CD4-positive, alpha-beta T cell (primary cell): ENCODE measurements around the gene VASP. TPM values are rescaled to one million over a fixed set of nuclear protein-coding genes. Genes with fewer than 3 reads are reported as not detected.
A peak's percentile ranks its signal among the peaks of the same experiment; 100 is the strongest.

Experiments
- ATAC-seq: fragments of 200-7000 bp; cut with Tn5 transposase; one replicate; pipeline ENCODE4 v1.10.0; 2022; ENCODE audit warnings: mild to moderate bottlenecking; ENCODE audit not compliant: poor library complexity
- CTCF ChIA-PET: fragments of 350-600 bp; sonication (Branson Sonifier 250); formaldehyde crosslinking; loops from one replicate; lab custom pipeline; 2021; ENCODE audit warnings: antibody characterized with exemption, inconsistent platforms; lab: Charles Lee
- POLR2A ChIA-PET: fragments of 350-600 bp; sonication (Branson Sonifier 250); formaldehyde crosslinking; loops from one replicate; lab custom pipeline; 2021; ENCODE audit warnings: antibody characterized with exemption, inconsistent platforms; lab: Charles Lee
- DNase-seq, 14 experiments: peaks; one replicate each; pipeline ENCODE4 v3.0.0-alpha.2; 2013 to 2020; ENCODE audit warnings: mixed read lengths in 2 of 14
- H3K27ac ChIP-seq, 2 donors: one replicate each; pipeline versions ENCODE4 v1.5.1 to v1.7.0; 2013; ENCODE audit warnings: low read length in 2 of 2, low read depth in 1 of 2, mild to moderate bottlenecking in 1 of 2
- H3K27me3 ChIP-seq, 2 experiments: 1 replicate in 1 of 2; 2 replicates in 1 of 2; pipeline versions ENCODE4 v1.6.1 to v1.7.0; 2013; ENCODE audit warnings: low read length in 2 of 2, control low read depth in 1 of 2, mild to moderate bottlenecking in 1 of 2, moderate library complexity in 1 of 2; ENCODE audit not compliant: insufficient read depth in 2 of 2, control insufficient read depth in 1 of 2
- H3K36me3 ChIP-seq: one replicate; pipeline ENCODE4 v1.6.1; 2013; ENCODE audit warnings: low read length, control low read depth; ENCODE audit not compliant: insufficient read depth
- H3K4me1 ChIP-seq: one replicate; pipeline ENCODE4 v1.6.1; 2013; ENCODE audit warnings: low read length, control low read depth; ENCODE audit not compliant: insufficient read depth
- H3K4me3 ChIP-seq: one replicate; pipeline ENCODE4 v1.5.1; 2013; ENCODE audit warnings: mild to moderate bottlenecking, low read length, moderate library complexity
- H3K9me3 ChIP-seq, 2 experiments: 1 replicate in 1 of 2; 2 replicates in 1 of 2; pipeline versions ENCODE4 v1.6.1 to v1.7.0; 2013; ENCODE audit warnings: low read length in 2 of 2, mild to moderate bottlenecking in 2 of 2, control low read depth in 1 of 2, moderate library complexity in 1 of 2; ENCODE audit not compliant: control insufficient read depth in 1 of 2, insufficient read depth in 1 of 2
- H3K27ac Mint-ChIP-seq: one replicate; pipeline ENCODE4 v1.8.0; 2020; ENCODE audit warnings: mixed read lengths
- H3K27me3 Mint-ChIP-seq: one replicate; pipeline ENCODE4 v1.8.0; 2021; ENCODE audit warnings: mixed read lengths
- H3K36me3 Mint-ChIP-seq: one replicate; pipeline ENCODE4 v1.8.0; 2021; ENCODE audit warnings: low read depth, mixed read lengths
- H3K4me1 Mint-ChIP-seq: one replicate; pipeline ENCODE4 v1.8.0; 2021; ENCODE audit warnings: low read depth, mixed read lengths
- H3K4me3 Mint-ChIP-seq: one replicate; pipeline ENCODE4 v1.8.0; 2020; ENCODE audit warnings: mild to moderate bottlenecking, mixed read lengths
- H3K9me3 Mint-ChIP-seq: one replicate; pipeline ENCODE4 v1.8.0; 2020; ENCODE audit warnings: mixed read lengths
- CTCF ChIP-seq: fragments of 200-600 bp; IDR thresholded peaks from one replicate; pipeline ENCODE4 v1.8.0; 2022; ENCODE audit warnings: antibody characterized with exemption, mild to moderate bottlenecking
- intact Hi-C, 2 experiments: fragments of 100-400 bp; cut with DNase I in 1 of 2; cut with micrococcal nuclease in 1 of 2; formaldehyde crosslinking; loops; one replicate each; pipeline versions ENCODE4 v1.15.1 to v1.9.0; 2023 to 2025; cut with DNase I, micrococcal nuclease
- total RNA-seq, 174 experiments: library from RNA in 2 of 174; stranded (reverse) in 2 of 174; gene quantifications; one replicate each; pipeline ENCODE4 v1.2.3 and lab custom pipeline; 2021 to 2026

VASP gene
- total RNA-seq, 2 experiments from 2014 or later: 49.9 to 55.5 TPM

- Mint-ChIP-seq H3K36me3 (peaks cover 15% of the 10 kb centered on the region), H3K27ac (peak overlapping the region; percentile 85), H3K9me3 (no peaks in the 10 kb centered on the region), H3K27me3 (peaks cover 41% of the 10 kb centered on the region), H3K4me1 (peaks cover 39% of the 10 kb centered on the region), H3K4me3 (no peak overlapping the region)
- ChIA-PET POLR2A (interaction anchor here (1.3 to 5.3 kb wide), 2 partner anchors 8 to 36 kb away, joined by 5 to 119 read pairs; partner anchors contain the start of gene FOSB), CTCF (interaction anchor here (9.5 kb wide), 1 partner anchor 37 kb away, joined by 365 read pairs; no protein-coding TSS in a partner anchor)
- ATAC-seq: no peak
- H3K27me3 ChIP-seq: peaks cover 4 to 6% of the 10 kb centered on the region in 2 experiments
- peaks cover 48% of the 10 kb centered on the region for H3K4me1 ChIP-seq
- no peak overlapping the region for H3K27ac ChIP-seq
- no peak for TF ChIP-seq CTCF
- intact Hi-C loops: no loop called here
- H3K9me3 ChIP-seq: no peaks in the 10 kb centered on the region
- H3K36me3 ChIP-seq: peaks cover 22% of the 10 kb centered on the region
- DNase-seq: peak in 3 of 14 experiments; percentile 49 to 84 (median 54)
- H3K4me3 ChIP-seq: no peak overlapping the region
Observed at GRCh38 chr19:45475537-45476291, 31.6 kb upstream of the VASP start.

- no peak overlapping the region for H3K27ac ChIP-seq
- Mint-ChIP-seq H3K4me3 (peak overlapping the region; percentile 2), H3K9me3 (no peaks in the 10 kb centered on the region), H3K4me1 (peaks cover 39% of the 10 kb centered on the region), H3K27ac (peak overlapping the region; percentile 85), H3K27me3 (peaks cover 41% of the 10 kb centered on the region), H3K36me3 (peaks cover 15% of the 10 kb centered on the region)
- no peaks in the 10 kb centered on the region for H3K9me3 ChIP-seq
- CTCF ChIA-PET: interaction anchor here (0.6 to 9.5 kb wide), 3 partner anchors 10 to 38 kb away, joined by 4 to 365 read pairs (median 4); no protein-coding TSS in a partner anchor
- intact Hi-C loops: no loop called here
- DNase-seq (peak in 2 of 14 experiments; percentile 37 to 73), ATAC-seq (no peak)
- H3K4me1 ChIP-seq: peaks cover 42% of the 10 kb centered on the region
- POLR2A ChIA-PET: interaction anchor here (1.3 to 5.3 kb wide), 2 partner anchors 8 to 37 kb away, joined by 5 to 119 read pairs; partner anchors contain the start of gene FOSB
- no peak for TF ChIP-seq CTCF
- H3K27me3 ChIP-seq: peaks cover 4 to 6% of the 10 kb centered on the region in 2 experiments
- no peak overlapping the region for H3K4me3 ChIP-seq
- H3K36me3 ChIP-seq: peaks cover 16% of the 10 kb centered on the region
Observed at GRCh38 chr19:45476304-45476703, 31.0 kb upstream of the VASP start.

GRCh38 chr19:45477186-45477585 lies 30.1 kb upstream of the VASP start:
- peaks cover 15% of the 10 kb centered on the region for H3K36me3 Mint-ChIP-seq
- peak overlapping the region; percentile 85 for H3K27ac Mint-ChIP-seq
- Histone ChIP-seq H3K36me3 (peaks cover 7% of the 10 kb centered on the region), H3K4me1 (peaks cover 38% of the 10 kb centered on the region), H3K4me3 (no peak overlapping the region), H3K27ac (no peak overlapping the region), H3K27me3 (peaks cover 3 to 4% of the 10 kb centered on the region in 2 experiments), H3K9me3 (no peaks in the 10 kb centered on the region)
- POLR2A ChIA-PET: interaction anchor here (1.3 to 5.3 kb wide), 3 partner anchors 9 to 38 kb away, joined by 5 to 142 read pairs (median 119); partner anchors contain the start of gene FOSB
- peak overlapping the region; percentile 87 for H3K4me3 Mint-ChIP-seq
- TF ChIP-seq CTCF: no peak
- peaks cover 35% of the 10 kb centered on the region for H3K4me1 Mint-ChIP-seq
- DNase-seq: peak in 2 of 14 experiments; percentile 44 to 67
- peaks cover 33% of the 10 kb centered on the region for H3K27me3 Mint-ChIP-seq
- CTCF ChIA-PET: interaction anchor here (0.6 to 9.5 kb wide), 6 partner anchors 9 to 228 kb away, joined by 3 to 365 read pairs (median 4); partner anchors contain the start of gene FOSB
- no peak for ATAC-seq
- intact Hi-C loops: no loop called here
- no peaks in the 10 kb centered on the region for H3K9me3 Mint-ChIP-seq
